Fibroblast of skin of right quadriceps (primary cell): ENCODE measurements around the gene CCDC85A.

ENCODE experiments used
- DNase-seq: peaks from one replicate; pipeline ENCODE4 v3.0.0-alpha.2; 2013

CCDC85A gene

DNA sequence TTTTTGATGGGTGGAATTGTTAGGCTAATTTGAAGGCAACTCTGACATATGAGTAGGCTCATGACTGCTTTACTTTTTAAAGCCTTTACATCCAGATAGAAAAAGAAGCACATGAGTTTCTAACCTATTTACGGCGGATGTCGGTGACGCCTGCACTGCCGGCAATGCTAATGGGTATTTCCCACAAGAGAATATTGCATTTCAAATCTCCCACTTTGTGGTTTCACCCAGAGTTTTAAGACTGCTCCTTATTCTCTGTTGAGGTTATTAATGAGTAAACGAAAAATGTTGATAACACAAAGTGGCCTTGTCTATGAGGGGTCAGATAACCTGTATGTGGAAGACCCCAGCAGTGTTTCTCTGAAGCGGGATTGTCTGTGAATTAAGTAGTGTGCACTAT, 14.0 kb downstream of the CCDC85A start:
- no peak for DNase-seq

DNA sequence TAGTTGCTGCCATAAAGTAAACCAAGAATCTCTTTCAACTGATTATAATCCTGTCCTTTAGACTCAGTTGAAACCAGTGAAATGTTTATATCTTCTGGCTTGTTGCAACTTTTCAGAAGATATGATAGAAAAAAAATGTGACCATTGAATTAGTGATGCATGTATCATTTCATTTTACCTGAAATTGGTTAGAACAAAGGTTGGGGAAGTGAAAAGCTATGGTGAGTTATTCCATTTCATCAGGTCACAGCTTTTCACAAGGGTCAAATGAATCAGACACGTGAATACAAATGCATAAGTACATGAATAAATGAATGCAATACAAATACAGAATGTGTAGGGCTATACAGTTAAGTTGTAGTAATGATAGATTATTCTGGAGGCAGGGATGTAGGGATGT, 15.1 kb downstream of the CCDC85A start:
- DNase-seq, result no peak

GRCh38 chr2:56199492-56199891, 15.7 kb downstream of the CCDC85A start:
- DNase-seq, result peak; percentile 88

- no peak for DNase-seq
Observed at GRCh38 chr2:56202381-56203121, 18.8 kb downstream of the CCDC85A start.

GRCh38 chr2:56204556-56204955, 20.8 kb downstream of the CCDC85A start:
- no peak for DNase-seq

- no peak for DNase-seq
Observed at GRCh38 chr2:56206250-56206649, 22.5 kb downstream of the CCDC85A start.

DNA sequence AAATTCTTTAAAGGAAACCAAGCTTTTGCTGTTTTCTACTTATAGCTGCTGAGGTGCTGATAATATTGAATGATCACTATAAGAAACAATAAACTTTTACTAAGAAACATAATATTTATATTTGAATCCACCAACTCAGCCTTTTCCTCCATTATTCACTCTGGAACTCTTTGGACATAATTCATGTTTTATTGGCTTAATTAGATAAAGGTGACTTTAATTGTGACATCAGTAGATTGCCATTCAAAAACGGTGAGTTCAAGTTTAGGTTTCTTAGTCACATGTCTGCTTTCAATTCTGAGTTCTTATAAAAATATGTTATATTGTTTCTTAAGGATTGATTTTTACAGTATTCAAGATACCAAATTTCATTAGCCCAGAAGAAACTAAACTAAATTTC, 24.0 kb downstream of the CCDC85A start:
- DNase-seq, result peak; percentile 67

- DNase-seq, result peak; percentile 32
Observed at GRCh38 chr2:56208380-56208779, 24.6 kb downstream of the CCDC85A start.

DNA sequence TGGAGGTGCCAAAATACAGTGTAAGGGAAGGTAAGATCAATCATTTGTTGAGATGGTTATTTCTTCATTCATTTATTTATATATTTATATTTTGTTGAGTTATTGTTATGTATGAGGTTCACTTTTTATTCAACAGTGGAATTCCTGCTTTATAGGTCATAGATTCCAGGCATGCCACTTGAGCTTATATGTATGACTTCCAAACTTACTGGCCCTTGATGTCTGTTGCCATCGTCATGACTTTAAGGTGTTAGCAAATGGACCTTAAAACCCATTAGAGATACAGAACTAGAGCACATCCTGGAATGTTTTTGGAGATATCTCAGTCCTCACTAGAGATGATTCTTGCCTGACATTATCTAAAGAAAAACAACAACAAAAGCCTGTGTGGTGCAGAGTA, 25.9 kb downstream of the CCDC85A start:
- DNase-seq, result peak; percentile 22

- DNase-seq, result no peak
Observed at GRCh38 chr2:56210291-56210690, 26.5 kb downstream of the CCDC85A start.

- no peak for DNase-seq
Observed at GRCh38 chr2:56211048-56211447, 27.3 kb downstream of the CCDC85A start.

- no peak for DNase-seq
Observed at GRCh38 chr2:56215911-56216310, 32.1 kb downstream of the CCDC85A start.

- DNase-seq, result no peak
Observed at GRCh38 chr2:56217106-56217505, 33.3 kb downstream of the CCDC85A start.

DNA sequence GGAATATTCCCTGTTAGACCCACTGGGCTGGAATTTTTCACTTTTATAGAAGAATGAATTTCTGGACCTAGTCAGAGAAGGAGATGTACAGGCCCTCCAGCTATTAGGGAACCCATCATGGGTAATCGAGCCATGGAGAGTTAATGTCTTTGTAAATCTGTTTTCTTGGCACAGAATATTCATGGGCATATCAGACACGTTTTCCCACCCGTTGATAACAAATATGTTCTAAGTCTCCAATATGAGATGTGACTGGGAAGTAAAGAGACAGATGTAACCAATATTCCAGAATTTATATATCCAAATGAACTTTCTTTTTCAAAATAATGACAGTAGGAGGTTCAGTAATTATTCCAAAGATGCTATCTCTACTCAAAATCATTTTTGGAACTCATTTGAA, 38.7 kb downstream of the CCDC85A start:
- no peak for DNase-seq

DNA sequence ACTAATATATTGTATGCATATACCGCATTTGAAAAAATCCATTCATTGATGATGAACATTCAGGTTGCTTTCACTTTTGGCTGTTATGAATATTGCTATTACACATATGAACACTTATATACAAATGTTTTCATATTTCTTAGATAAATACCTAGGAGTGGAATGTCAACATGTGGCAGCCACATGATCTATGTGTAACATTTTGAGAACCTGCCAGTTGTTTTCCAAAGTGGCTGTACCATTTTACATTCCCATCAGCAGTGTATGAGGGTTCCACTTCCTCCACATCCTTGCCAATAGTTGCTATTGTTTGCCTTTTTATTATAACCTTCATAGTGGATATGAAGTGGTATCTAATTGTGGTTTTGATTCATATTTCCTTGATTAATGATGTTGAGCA, 40.5 kb downstream of the CCDC85A start:
- no peak for DNase-seq

DNA sequence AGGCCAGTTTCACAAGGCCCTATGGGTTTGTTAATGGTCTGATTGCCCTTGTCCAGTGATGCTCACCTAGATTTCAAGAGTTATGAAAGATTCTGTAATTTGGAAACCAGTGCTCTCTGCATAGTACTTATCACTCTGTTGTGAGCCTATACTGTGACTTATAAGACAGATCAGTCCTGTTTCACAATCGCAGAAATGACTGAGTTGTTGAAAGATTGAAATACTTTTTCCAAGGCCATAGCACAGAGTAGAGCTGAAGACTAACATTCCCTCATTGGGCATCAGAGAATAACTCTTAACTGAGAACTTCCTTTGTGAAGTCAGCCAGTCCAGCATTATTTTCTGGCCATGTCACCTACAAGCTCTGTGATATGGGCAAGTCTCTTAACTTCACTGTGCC, 44.0 kb downstream of the CCDC85A start:
- peak; percentile 37 for DNase-seq

- no peak for DNase-seq
Observed at GRCh38 chr2:56229397-56230060, 45.7 kb downstream of the CCDC85A start.

- DNase-seq, result peak; percentile 62
Observed at GRCh38 chr2:56230156-56230555, 46.4 kb downstream of the CCDC85A start.

- no peak for DNase-seq
Observed at GRCh38 chr2:56231361-56231760, 47.6 kb downstream of the CCDC85A start.

- DNase-seq, result no peak
Observed at GRCh38 chr2:56232912-56233311, 49.1 kb downstream of the CCDC85A start.

DNA sequence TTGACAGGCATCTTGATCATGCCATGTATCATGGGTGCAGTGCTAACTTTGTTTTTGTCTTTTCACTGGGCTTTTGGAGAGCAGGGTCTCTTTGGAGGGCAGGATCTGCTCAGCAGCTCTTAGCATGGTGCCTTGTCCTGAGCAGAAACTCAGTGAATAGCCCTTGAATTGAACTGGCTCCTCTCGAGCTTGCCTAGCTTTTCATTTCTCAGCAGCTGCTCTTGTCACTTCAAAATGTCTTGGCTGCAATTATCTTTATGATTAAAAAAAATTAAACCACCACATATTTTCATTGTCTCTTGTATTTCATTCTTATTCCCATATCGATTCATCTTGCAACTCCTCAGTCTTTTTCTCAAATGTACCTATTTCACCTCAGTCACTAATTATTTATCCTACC, 50.5 kb downstream of the CCDC85A start:
- DNase-seq, result no peak

DNA sequence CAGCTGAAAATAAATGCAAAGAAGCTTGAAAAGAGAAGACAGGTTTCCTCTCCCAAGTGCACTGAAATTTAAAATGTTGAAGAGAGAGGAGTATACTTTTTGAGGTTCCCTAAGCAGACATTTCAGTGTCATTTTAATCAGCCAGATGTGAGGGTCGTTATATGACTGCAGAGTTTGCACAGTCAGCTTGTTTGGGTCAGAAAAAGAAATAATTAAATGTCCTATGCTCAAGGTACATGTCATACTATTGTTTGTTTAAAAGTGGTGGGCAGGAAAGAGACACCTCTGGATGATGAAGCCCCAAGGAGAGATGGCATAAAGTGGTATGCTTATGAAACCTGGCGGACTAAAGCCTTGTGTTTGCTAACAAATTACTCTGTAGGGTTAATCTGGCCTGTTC, 55.2 kb downstream of the CCDC85A start:
- no peak for DNase-seq

DNA sequence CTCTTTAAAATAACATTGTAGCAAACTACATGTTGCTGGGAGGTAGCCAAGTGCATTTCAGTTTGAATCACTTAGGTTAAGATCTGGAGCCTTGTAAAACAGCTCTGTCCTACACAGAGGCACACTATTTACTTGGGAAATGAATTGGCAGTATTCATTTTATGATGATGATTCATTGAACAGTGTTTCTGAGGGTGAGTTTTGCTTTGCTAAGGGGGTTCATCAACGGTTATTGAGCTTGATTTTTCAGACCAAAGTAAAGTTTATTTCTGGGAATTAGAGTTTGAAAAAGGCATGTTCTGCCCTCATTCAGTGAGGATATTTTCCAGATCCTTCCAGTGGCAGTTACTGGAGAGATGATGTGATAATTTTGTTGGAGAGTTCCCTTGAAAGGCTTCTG, 55.6 kb downstream of the CCDC85A start:
- peak; percentile 58 for DNase-seq

GRCh38 chr2:56240210-56240609, 56.4 kb downstream of the CCDC85A start:
- no peak for DNase-seq

GRCh38 chr2:56244506-56244905, 60.7 kb downstream of the CCDC85A start:
- no peak for DNase-seq
